Prostate gland (tissue), 2 donors: ENCODE results near the gene HK1. TPM values are rescaled to one million over a fixed set of nuclear protein-coding genes. Genes with fewer than 3 reads are reported as not detected.
A peak's percentile ranks its signal among the peaks of the same experiment; 100 is the strongest.

Experiments used
- DNase-seq: peaks from one replicate; pipeline ENCODE4 v3.0.0-alpha.2; 2019; ENCODE audit warnings: low spot score
- H3K27ac ChIP-seq, 2 donors: fragments of 200-600 bp; sonication (generic); 2 replicates each; pipeline ENCODE4 v1.5.1; 2017 to 2019
- H3K27me3 ChIP-seq: fragments of 200-600 bp; sonication (generic); replicated peaks from 2 replicates; pipeline ENCODE4 v1.5.1; 2019; ENCODE audit not compliant: insufficient read depth
- H3K36me3 ChIP-seq, 2 donors: fragments of 200-600 bp; sonication (generic); 1 replicate in 1 of 2; 2 replicates in 1 of 2; pipeline versions ENCODE4 v1.5.1 to v1.8.1; 2017 to 2019
- H3K4me1 ChIP-seq: fragments of 200-600 bp; sonication (generic); replicated peaks from 2 replicates; pipeline ENCODE4 v1.5.1; 2019
- H3K4me3 ChIP-seq, 2 donors: fragments of 200-600 bp; sonication (generic); 2 replicates each; pipeline ENCODE4 v1.5.1; 2017 to 2019
- H3K9me3 ChIP-seq: fragments of 200-600 bp; sonication (generic); 2 replicates; pipeline ENCODE4 v1.5.1; 2017
- CTCF ChIP-seq, 4 experiments: fragments of 200-600 bp in 2 of 4; fragments of 450-650 bp in 2 of 4; sonication (generic) in 2 of 4; IDR thresholded peaks; 1 replicate in 3 of 4; 2 replicates in 1 of 4; pipeline ENCODE4 v1.5.1; 2016 to 2019; ENCODE audit warnings: antibody characterized with exemption in 4 of 4, mild to moderate bottlenecking in 2 of 4, moderate library complexity in 2 of 4
- POLR2A ChIP-seq: fragments of 450-650 bp; IDR thresholded peaks from one replicate; pipeline ENCODE4 v1.6.1; 2016; ENCODE audit warnings: antibody characterized with exemption, mild to moderate bottlenecking
- POLR2AphosphoS5 ChIP-seq: sonication (generic); formaldehyde crosslinking; IDR thresholded peaks from one replicate; pipeline ENCODE4 v1.6.1; 2017; ENCODE audit warnings: antibody characterized with exemption
- WGBS: methylation state at CpG from one replicate; pipeline ENCODE4 v1.1.5; 2018; 5-methylcytosine and 5-hydroxymethylcytosine counted together
- intact Hi-C: fragments of 100-400 bp; cut with DNase I; formaldehyde crosslinking; loops from one replicate; pipeline ENCODE4 v1.14.2; 2022
- total RNA-seq, 2 donors: library from RNA; depleted of rRNA; stranded (reverse); fragments of >200 nt; gene quantifications; one replicate each; pipeline ENCODE4 v1.1.0, GENCODE V29; 2016

Gene HK1
- total RNA-seq, 2 donors from 2014 or later: 67.8 to 134 TPM

DNA sequence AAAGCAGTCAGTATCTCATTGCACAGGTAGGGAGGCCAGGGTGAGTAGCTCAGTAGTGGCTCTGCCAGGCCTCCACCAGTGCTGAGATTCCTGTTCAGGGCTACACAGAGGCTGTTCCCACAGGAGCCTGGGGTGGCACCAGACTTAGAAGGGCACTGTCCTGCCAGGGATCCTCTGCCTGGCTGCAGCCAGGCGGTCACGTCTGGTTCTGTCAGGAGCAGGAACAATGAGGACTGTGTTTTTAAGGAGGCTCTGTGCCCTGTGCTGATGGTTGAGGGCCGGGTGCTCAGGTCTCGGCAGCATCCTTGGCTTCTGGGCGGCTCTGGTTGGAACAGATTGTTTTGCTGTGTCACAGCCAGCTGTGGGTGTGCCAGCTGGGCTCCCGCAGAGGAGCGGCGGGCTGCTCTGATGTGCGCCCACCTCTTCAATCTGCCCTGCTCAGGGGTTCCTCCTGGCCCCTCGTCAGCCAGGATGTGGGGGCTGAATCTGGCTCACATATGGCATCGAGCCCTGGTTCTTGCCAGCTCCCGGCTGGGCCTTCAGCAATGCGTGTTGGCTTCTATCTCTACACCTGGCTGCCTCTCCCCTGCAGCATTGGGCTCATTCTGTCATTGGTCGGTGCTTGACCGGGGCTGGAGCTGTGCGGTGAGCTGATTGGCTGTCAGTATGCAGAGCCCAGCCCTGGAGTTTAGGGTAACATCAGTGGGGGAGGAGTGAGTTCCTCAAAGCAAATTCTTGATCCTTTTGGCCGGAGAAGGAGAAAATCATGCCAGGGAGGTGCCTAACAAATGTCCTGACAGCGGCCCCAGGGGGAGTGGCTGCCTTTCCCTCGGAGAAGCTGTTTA, 97.2 kb downstream of the HK1 start:
- Histone ChIP-seq H3K4me1 (peaks cover 22% of the 10 kb centered on the region), H3K27me3 (no peaks in the 10 kb centered on the region), H3K27ac (peak overlapping the region; percentile 71 to 77), H3K36me3 (peaks cover 0 to 5% of the 10 kb centered on the region in 2 donors), H3K9me3 (no peaks in the 10 kb centered on the region), H3K4me3 (no peak overlapping the region)
- TF ChIP-seq CTCF (IDR thresholded peaks at IDR 0.05): peak in 2 of 4 experiments; percentile 26 to 56
- no peak for TF ChIP-seq POLR2A
- TF ChIP-seq POLR2AphosphoS5: peak; percentile 81
- WGBS: 10% methylated on average over 18 of the region's 19 CpGs
- peak; percentile 94 for DNase-seq
- intact Hi-C loops: loop anchor here (5.0 kb wide), 2 partner anchors 43 to 58 kb away; no protein-coding TSS in a partner anchor

DNA sequence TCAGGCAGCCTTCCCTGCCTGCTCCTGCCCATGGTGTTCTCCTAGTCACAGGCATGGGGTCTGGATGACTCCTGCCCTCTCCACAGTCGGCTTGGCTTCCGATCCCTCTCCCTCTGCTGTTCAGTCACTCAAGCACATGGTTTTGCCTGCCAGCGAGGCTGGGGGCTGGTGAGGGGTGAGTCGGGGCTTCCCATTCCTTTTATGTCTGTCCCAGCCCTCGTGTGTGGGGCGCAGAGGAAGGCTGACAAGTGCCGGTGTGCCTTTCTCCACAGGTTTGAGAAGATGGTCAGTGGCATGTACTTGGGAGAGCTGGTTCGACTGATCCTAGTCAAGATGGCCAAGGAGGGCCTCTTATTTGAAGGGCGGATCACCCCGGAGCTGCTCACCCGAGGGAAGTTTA, 98.4 kb downstream of the HK1 start:
- intact Hi-C loops: loop anchor here (5.0 kb wide), 2 partner anchors 44 to 59 kb away; no protein-coding TSS in a partner anchor
- Histone ChIP-seq H3K27ac (peak overlapping the region; percentile 71 to 77), H3K36me3 (peaks cover 0 to 5% of the 10 kb centered on the region in 2 donors), H3K27me3 (no peaks in the 10 kb centered on the region), H3K4me1 (peaks cover 22% of the 10 kb centered on the region), H3K9me3 (no peaks in the 10 kb centered on the region), H3K4me3 (no peak overlapping the region)
- TF ChIP-seq POLR2A (no peak), POLR2AphosphoS5 (no peak), CTCF (IDR thresholded peaks at IDR 0.05) (no peak)
- DNase-seq: no peak
- 77% methylated on average over 11 of the region's 11 CpGs for whole genome bisulfite sequencing

GRCh38 chr10:69377191-69377590, 98.9 kb downstream of the HK1 start:
- no peak overlapping the region for H3K4me3 ChIP-seq
- WGBS: 64% methylated on average over 6 of the region's 6 CpGs
- TF ChIP-seq CTCF (IDR thresholded peaks at IDR 0.05) (no peak), POLR2A (no peak), POLR2AphosphoS5 (no peak)
- intact Hi-C loops: loop anchor here (5.0 kb wide), 2 partner anchors 45 to 60 kb away; no protein-coding TSS in a partner anchor
- H3K36me3 ChIP-seq: peaks cover 0 to 5% of the 10 kb centered on the region in 2 donors
- peak overlapping the region; percentile 71 to 77 for H3K27ac ChIP-seq
- DNase-seq: no peak
- H3K9me3 ChIP-seq: no peaks in the 10 kb centered on the region
- H3K27me3 ChIP-seq: no peaks in the 10 kb centered on the region
- H3K4me1 ChIP-seq: peaks cover 22% of the 10 kb centered on the region

- no peak for DNase-seq
- Histone ChIP-seq H3K9me3 (no peaks in the 10 kb centered on the region), H3K4me1 (peaks cover 22% of the 10 kb centered on the region), H3K36me3 (peaks cover 5% of the 10 kb centered on the region in 2 donors), H3K27me3 (no peaks in the 10 kb centered on the region), H3K4me3 (no peak overlapping the region), H3K27ac (peak overlapping the region; percentile 71 to 77)
- intact Hi-C loops: loop anchor here (5.0 kb wide), 2 partner anchors 46 to 61 kb away; no protein-coding TSS in a partner anchor
- TF ChIP-seq POLR2A (no peak), POLR2AphosphoS5 (no peak), CTCF (IDR thresholded peaks at IDR 0.05) (no peak)
- WGBS: 18% methylated on average over 3 of the region's 3 CpGs
Observed at GRCh38 chr10:69377933-69378332, 99.6 kb downstream of the HK1 start.
